CD4-positive, alpha-beta T cell treated with Interleukin-17A for 4 hours (primary cell): ENCODE results near the gene INSIG1.

ENCODE experiments used
- DNase-seq: peaks from one replicate; pipeline ENCODE4 v3.0.0-alpha.2; 2020; ENCODE audit warnings: mixed read lengths

The INSIG1 gene

DNA sequence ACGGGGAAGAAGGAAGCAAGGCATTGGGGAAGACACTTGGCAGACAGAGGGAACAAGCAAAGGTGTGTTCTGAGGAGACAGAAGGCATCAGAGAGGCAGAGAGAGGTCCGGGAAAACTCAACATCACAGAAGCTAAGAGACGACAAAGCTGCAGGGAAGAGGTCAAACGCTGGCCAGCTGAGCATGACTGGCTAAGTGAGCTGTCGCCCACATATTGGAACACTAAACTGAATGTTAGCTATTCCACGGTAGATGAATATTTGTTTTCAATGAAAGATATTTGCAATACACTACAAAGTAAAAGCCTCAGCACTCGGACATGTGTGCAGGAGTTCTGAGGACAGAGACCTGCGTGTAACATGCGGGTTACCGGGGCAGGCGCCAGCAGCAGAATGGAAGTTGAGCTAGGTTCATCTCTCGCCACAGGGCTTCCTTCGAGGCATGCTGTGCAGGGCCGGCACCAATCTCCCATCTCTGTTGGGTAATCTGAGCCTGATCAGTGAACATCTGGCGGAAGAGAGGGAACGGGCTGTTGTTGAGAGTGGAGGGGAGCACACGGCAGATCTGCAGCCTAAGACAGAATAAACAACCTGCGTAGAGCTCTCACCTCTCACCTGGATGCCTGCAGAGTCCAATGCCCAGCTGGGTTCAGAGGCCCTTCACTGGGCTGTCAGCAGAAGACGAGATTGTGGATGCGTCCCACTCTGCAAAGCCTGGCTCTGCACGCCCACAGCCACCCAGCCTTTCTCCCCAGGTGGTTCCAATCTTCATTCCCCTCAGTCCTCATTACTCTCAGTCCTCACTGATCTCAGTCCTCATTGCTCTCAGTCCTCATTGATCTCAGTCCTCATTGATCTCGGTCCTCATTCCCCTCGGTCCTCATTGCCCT is 35.9 kb downstream of the INSIG1 start:
- DNase-seq, result no peak

DNA sequence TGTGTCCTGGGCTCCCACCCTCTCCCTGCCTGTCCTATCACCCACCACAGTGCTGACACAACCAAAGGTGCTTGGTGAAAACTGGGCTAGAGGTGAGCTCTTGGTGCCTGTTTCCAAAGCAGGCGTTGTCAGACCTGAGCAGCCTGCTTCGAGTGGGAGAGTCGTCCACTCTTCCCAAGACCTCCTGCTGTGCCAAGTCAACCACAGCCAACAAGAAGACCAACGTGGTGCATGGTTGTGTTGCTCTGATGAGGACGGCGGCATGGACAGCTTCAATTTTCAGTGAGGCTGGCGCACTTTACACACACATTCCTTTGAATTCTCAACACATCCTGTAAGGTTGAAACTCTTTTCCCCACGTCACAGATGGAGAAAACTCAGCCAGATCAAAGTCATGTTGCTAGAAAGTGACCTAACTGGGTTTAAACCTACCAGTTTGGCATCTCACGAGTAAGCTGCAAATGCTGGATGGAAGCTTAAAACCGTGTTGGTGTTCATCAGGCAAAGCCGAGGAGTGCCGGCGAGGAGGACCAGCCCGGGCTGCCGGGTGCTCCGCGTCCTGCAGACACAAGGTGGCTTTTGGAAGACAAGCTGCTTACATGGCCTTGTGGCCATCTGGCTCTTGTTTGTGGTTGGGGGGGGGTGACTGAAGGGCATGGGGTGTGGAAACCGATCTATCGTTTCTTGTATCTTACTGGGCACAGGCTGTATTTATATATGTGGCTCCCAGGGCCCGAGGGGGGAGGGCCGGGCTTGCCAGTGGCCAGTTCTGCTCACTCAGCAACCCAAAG is 39.3 kb downstream of the INSIG1 start:
- DNase-seq, result no peak

DNA sequence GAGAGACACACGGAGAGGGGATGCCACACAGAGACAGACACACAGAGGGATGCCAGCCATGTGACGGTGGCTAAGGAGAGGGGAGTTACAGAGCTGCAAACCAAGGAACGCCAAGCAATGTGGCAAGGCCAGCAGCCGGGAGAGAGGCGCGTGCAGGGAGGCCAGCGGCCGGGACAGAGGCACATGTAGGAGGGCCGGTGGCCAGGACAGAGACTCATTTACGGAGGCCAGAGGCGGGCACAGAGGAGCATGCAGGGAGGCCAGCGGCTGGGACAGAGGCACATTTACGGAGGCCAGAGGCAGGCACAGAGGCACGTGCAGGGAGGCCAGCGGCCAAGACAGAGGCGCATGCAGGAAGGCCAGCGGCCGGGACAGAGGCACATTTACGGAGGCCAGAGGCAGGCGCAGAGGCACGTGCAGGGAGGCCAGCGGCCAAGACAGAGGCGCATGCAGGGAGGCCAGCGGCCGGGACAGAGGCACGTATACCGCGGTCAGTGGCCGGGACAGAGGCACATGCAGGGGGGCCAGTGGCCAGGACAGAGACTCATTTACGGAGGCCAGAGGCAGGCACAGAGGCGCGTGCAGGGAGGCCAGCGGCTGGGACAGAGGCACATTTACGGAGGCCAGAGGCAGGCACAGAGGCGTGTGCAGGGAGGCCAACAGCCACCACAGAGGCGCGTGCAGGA is 40.4 kb downstream of the INSIG1 start:
- no peak for DNase-seq

DNA sequence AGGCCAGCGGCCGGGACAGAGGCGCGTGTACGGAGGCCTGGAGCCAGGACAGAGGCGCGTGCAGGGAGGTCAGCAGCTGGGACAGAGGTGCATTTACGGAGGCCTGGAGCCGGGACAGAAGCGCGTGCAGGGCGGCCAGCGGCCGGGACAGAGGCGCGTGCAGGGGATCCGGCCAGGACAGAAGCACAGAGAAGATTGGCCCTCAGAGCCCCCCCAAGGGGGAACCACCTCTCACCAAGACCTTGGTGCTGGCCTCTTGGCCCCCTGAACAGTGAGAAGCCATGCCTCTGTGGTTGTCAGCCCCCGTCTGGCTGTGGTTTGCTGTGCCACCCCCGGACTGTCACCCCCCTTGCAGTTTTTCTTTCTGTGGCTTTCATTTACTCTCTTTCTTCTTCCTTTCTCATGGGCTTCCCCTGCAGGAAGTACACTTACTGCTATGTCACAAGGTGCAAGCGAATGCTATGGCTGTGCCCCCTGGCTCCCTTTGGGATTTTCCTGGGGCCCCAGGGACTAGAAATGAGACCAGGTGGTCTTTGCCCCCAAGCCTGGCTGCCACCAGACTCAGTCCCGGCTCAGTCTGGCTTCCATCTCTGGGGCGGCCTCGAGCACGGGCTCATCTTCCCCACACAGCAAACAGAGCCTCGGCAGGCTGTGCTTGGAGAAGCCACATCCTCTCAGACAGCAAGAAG is 41.1 kb downstream of the INSIG1 start:
- DNase-seq, result peak; percentile 40

DNA sequence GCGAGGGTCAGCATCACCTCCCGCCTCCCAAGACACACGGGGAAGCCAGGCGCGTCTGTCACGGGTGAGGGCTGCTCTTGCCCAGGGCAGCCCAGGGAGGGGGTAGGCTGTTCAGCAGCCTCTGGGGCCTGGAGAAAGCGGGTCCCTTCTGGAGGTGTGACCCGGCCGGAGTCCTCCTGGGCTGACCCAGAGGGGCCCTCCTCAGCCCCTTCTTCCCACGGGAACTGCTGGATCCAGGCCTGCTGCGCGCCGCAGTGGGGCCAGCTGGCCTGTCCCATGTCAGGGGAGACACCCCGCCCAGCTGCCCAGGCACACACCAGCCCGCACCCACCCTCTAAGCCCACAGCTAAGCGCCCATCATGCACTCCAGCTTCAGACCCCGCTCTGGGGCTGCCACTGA is 41.8 kb downstream of the INSIG1 start:
- DNase-seq, result no peak

DNA sequence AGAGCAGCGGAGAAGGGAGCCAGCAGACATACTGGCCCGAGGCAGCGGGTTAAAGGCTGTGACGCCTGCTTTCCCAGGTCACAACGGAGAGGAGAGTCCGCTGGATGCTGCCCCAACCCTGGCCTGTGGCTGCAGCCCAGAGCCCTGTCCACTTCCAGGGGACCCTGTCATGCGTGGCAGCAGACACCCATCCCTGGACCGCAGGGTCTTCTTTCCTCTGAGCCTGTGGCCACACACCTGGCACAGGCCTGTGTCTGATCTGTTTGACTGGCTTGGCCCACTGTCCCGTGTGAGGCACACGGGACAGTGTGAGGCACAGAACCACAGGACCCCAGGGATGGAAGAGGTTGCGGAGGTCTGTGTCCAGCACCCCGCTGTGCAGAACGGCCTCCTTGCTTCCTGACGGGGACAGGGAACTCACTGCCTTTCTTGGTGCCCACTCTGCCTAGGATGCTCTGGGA is 42.4 kb downstream of the INSIG1 start:
- no peak for DNase-seq

DNA sequence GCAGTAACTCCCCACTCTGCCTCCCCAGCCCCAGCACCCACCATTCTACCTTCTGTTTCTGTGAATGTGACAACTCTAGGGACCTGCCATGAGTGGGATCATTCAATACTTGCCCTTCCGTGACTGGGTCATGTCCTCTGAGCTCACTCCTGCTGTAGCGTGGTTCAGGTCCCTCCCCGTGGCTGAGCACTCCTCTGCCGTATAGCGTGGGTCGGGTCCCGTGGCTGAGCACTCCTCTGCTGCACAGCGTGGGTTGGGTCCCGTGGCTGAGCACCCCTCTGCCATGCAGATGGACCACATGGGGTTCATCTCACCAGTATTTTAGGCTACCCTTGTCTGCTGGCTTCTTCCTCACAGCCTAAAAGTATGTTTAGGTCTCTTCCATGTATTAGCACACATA is 43.0 kb downstream of the INSIG1 start:
- no peak for DNase-seq

DNA sequence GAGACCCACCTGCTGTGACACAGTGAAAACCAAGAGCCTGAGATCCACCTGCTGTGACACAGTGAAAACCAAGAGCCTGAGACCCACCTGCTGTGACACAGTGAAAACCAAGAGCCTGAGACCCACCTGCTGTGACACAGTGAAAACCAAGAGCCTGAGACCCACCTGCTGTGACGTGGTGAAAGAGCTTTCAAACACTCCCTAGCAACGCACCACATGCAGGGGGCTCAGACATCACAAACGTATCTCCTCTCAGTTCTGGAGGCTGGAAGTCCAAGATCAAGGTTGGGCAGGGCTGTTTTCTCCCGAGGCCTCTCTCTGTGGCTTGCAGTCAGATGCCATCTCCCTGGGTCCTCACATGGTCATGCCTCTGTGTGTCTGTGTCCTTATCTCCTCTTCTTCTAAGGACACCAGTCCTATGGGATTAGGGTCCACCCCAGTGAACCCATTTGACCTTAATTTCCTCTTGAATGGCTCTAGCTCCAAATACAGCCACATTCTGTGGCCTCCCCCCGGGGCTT is 43.8 kb downstream of the INSIG1 start:
- no peak for DNase-seq

DNA sequence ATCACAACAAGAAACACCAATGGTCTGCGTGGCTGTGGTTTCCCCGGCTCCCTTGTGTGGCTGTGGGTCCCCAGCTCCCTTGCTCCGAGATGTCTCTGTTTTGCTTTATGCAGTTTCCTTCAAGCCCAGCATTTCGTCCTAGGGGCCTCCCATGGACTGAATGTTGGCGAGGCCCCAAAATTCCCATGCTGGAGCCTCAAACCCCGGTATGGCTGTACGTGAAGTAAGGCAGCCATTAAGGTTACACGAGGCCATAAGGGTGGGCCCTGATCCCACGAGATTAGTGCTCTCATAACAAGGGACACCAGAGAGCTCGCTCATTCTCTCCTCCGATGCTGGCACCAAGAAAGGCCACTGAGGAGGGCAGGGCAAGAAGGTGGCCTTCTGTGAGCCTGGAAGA is 44.6 kb downstream of the INSIG1 start:
- no peak for DNase-seq

DNA sequence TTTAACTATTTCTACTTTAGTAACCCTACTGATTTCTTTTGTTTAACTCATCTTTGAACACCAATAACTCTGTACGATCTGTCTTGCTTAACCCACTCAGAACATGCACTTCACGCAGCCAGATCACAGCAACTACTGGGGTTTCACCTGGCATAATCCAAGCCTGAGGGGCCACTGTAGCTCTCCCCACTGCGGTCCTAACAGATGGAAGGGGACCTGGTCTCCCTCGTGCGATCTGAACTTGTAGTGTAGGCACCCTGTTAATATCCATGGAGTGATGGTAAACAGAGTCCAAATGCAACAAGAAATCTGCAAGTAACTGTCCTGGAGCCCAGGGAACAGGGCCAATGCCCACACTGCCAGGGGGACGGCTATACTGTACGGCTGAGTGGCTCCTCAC is 45.5 kb downstream of the INSIG1 start:
- DNase-seq, result no peak

DNA sequence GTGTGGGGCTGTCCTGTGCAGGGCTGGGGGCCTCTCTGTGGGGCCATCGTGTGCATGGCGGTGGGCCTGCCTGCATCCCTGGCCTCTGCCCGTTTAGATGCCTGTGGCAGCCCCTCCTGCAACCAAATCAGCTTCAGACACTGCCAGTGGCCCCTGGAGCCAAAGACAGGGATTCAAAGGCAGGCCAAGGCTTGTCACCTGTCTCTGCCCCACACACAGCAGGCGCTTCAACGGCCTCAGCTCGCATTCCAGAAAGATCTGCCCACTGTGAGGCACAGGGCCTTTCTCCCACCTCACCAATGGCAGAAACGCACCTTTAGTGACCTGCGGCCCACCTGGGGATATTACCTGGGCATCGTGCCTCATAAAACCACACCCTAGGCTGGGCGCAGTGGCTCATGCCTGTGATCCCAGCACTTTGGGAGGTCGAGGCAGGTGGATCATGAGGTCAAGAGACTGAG is 46.0 kb downstream of the INSIG1 start:
- DNase-seq, result no peak

DNA sequence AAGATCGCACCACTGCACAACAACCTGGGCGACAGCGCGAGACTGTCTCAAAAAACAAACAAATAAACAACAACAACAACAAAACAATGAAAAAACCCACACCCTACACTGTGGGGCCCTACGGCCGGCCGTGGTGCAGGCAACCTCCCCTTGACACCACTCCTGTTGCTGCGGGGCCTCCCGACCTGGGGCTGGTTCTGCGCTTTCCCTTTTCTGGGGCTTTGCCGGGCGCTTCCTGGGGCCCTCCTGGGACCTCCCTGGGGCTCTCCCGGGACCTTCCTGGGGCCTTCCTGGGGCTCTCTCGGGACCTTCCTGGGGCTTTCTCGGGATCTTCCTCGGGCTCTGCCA is 46.6 kb downstream of the INSIG1 start:
- no peak for DNase-seq

DNA sequence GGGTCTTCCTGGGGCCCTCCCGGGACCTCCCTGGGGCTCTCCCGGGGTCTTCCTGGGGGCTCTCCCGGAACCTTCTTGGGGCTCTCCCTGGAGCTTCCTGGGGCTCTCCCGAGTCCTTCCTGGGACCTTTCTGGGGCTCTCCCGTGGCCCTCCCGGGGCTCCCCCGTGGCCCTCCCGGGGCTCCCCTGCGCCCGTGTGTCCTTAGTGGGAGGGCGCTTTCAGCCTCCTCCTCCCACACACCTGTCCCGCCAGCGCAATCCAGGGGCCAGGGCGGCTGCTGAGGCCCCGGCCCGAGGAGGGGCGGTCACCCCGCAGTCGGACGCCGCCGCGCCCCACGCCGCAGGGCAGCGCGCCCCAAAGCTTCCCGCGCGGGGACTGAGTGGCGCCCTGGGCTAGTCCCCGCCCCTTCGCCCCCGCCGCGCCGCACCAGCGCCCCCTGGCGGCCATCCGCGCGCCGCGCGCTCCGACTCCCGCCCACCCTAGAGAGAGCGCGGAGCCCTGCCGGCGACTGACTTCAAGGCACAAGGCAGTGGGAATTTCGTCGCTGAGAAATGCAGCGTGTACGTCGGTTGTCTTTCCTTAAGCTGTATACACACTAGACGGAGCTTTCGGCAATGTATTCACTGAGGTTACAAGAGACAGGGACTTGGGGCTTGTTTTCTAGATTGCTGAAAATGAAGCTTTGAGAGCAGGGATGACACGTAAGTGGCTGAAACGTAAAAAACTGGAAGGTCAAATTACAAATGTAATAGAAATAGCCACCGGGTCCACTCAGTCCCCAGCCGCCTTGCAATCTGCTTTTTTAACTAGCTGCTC is 47.1 kb downstream of the INSIG1 start:
- peak; percentile 86 for DNase-seq

DNA sequence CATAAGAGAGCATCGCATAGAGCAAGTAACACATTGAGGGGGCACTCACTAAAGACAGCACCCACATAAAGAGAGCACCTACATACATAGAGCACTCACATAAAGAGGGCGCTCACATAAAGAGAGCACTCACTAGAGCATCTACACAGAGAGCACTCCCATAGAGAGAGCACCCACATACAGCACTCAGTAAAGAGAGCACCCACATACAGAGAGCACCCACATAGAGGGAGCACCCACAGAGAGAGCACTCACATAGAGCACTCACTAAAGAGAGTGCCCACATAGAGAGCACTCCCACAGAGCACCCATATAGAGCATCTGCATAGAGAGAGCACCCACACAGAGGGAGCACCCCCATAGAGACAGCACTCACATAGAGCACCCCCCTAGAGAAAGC is 47.8 kb downstream of the INSIG1 start:
- no peak for DNase-seq

DNA sequence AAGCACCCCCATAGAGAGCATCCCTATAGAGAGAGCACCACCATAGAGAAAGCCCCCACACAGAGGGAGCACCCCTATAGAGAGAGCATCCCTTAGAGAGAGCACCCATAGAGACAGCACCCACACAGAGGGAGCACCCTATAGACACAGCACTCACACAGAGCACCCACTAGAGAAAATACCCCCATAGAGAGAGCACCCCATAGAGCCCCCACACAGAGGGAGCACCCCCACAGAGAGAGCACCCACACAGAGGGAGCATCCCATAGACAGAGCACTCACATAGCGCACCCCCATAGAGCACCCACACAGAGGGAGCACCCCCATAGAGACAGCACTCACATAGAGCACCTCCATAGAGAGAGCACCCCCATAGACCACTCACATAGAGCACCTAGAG is 48.6 kb downstream of the INSIG1 start:
- no peak for DNase-seq

DNA sequence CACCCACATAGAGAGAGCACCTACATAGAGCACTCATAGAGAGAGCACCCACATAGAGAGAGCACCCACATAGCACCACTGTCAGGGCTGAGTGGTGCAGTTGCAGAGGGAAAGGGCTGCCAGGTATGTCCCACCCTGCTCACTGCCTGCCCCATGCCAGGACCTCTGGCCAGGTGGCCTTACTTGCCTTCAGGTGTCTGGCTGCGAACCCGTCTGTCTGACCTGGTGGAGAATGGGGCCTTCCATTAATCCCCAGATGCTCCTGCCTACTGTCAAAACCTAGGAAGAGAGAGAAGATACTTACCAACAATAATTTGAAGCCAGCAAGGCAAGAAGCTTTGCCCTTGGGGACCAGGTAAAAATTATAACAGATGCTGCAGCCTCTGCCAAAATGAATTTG is 51.1 kb downstream of the INSIG1 start:
- no peak for DNase-seq

DNA sequence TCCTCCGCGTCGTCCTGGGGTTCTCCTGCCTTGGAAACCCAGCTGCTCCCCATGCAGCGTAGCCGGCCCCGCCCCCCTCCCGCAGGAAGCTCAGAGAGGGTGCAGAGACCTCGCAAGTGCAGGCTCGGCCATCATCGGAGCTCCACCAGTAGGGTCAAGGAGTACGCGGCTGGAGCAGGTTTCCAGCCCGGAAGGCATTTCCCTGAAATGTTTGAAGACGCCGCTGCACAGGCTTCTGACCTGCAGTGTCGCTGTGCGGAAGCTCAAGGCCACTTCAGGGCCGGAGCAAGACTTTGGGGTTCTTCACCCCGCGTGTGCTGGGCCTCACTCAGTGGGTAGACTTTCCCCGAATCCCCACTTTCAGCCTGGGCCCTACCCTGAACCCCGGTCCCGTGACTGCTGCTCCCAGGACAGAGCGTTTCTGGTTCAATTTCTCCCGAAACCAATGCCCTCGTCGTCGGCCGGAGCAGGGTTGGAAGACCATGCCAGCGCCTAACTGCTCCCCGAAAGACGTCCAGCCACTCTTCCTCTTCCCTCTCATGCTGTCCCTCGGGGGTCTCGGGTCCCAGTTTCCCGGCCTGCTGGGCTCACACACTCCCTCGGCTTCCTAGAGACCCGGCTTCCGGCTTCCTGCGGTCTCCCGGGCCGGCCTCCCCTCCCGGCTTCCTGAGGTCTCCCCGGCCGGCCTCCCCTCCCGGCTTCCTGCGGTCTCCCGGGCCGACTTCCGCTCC is 52.1 kb downstream of the INSIG1 start:
- no peak for DNase-seq

DNA sequence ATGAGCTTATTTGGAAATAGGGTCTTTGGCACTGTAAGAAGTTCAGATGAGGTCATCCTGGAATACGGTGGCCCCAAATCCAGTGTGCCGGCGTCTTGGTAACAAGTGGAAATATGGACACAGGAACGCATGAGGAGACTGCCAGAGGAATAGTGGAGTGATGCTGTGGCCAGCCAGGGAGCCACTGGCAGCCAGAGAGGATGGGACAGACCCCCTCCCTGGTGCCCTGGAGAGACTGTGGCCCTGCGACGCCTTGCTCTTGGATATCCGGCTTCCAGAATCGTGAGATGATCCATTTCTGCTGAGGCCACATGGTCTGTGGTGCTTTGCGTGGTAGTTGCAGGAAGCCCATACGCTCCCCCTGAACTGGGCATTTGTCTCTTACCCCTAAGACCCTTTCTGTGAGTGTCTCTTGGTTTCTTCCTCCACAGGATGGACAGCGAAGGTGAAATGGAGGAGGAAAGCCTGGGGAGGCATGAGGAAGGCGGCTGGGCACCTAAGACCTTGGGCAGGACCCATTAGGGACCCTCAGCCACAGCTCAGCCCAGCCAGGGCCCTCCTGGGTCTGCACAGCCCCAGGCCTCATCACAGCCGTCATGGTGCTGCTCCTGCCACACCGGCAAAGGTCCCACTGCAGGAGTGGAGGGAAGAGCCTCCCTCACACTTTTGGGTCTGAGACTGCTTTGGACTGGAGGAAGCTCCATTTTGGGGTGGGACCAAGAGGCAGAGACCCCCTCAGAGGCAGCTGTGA is 53.6 kb downstream of the INSIG1 start:
- no peak for DNase-seq

DNA sequence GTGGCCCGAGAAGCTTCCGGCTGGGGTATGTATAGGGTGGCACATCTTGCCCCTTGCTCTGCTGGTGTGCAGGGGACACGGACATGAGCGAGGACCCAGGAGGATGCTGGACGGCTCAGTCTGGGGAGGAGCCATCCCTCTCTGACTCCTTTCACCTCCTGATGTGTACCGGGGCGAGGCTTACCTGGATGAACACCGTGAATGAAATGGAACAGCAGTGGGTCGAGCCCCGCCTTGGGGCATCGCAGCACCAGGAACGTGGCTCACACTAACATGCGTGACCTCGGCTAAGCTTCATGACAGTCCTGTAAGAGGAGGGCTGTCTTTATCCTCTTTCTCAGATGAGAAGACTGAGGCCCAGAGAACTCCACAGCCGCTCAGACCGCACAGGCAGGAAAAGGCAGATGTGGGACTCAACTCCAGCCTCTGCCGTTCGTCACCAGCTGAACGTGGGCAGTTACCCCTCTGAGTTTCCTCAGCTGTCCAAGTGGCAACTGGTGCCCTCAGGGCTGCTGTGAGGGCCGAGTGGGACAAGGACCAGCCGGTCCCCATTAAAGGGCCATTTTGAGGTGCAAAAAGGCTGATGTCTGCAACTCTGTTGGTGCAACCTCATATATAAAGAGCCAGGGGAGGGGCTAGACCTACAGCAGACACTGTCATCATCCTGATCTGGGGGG is 54.5 kb downstream of the INSIG1 start:
- DNase-seq, result no peak

DNA sequence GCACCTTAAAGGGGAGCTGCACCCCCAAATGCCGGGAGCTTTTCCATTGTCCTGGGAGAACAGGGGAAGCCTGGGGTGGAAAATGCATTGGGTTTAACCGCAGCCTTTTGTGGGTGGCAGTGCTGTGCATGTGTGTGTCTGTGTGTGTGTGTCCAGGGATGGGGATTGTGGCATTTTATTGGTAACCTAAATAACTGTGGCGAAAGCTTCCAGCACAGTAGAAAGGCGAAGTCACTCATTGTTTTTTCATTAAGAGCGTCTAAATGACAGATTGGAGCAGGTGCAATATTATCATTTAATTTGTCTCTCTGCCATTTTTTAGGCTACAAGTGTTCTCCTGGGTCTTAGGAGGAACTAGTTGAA is 55.1 kb downstream of the INSIG1 start:
- DNase-seq, result no peak
